Measurements from ENCODE around the gene TET2. TPM values are rescaled to one million over a fixed set of nuclear protein-coding genes. Genes with fewer than 3 reads are reported as not detected.

Gene TET2
- total and polyA plus RNA-seq, 2 of the 4 experiments (the other 2 are of a cell fraction): 5.6 to 25.3 TPM

DNA sequence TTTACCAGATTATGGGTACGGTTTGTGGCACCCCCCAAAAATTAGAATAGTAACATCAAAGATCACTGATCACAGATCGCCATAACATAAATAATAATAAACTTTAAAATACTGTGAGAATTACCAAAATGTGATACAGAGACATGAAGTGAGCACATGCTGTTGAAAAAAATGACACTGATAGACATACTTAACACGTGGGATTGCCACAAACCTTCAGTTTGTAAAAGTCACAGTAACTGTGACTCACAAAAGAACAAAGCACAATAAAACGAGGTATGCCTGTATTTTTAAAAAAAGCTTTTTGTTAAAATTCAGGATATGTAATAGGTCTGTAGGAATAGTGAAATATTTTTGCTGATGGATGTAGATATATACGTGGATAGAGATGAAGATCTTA is 93.4 kb downstream of the TET2 start:
- peaks cover 18% of the 10 kb centered on the region for H3K36me3 ChIP-seq (ENCODE audit: control insufficient read depth, insufficient read depth, low read length)
- no peak overlapping the region for H3K23ac ChIP-seq (ENCODE audit: low read depth, low read length)
- TF ChIP-seq POLR2A (IDR thresholded peaks at IDR 0.05; ENCODE audit: low read depth, low read length) (no peak), USF2 (IDR thresholded peaks at IDR 0.05; ENCODE audit: low read depth, low read length) (no peak)
- no peak overlapping the region for H4K8ac ChIP-seq (ENCODE audit: low read depth in 2 of 2, low read length in 2 of 2)
- ChIA-PET POLR2A (ENCODE audit: unreplicated experiment) (no interaction called here), CTCF (no interaction called here)
- WGBS, 2 experiments (ENCODE audit: extremely low coverage in 2 of 2, insufficient read length in 1 of 2): no CpG with 5 or more reads among the region's 5 CpGs
- no peak overlapping the region for H4K5ac ChIP-seq (ENCODE audit: low read depth, low read length)
- in situ Hi-C loops (cut with MboI; ENCODE audit: low sequenced_read_pairs): no loop called here
- peaks cover 18 to 19% of the 10 kb centered on the region in 2 experiments for H3K79me1 ChIP-seq (ENCODE audit: low read depth in 1 of 2, low read length in 2 of 2)
- no peak overlapping the region for H3K4me2 ChIP-seq (ENCODE audit: low read depth, low read length)
- no peak overlapping the region for H2BK120ac ChIP-seq (ENCODE audit: low read depth, low read length)
- no peak overlapping the region for H2AK5ac ChIP-seq (ENCODE audit: low read depth, low read length)
- H2BK20ac ChIP-seq (ENCODE audit: low read depth, low read length): no peak overlapping the region
- H3K18ac ChIP-seq (ENCODE audit: low read depth, low read length): no peak overlapping the region
- no peaks in the 10 kb centered on the region for H3K27me3 ChIP-seq (ENCODE audit: control insufficient read depth, insufficient read depth, low read length)
- no peak overlapping the region for H2BK5ac ChIP-seq (ENCODE audit: low read depth, low read length, poor library complexity, severe bottlenecking)
- no peak overlapping the region for H3K4me3 ChIP-seq (ENCODE audit: insufficient read depth, low read depth, low read length)
- no peaks in the 10 kb centered on the region for H4K20me1 ChIP-seq (ENCODE audit: insufficient read depth, low read length)
- dilution Hi-C loops (cut with HindIII; ENCODE audit: low sequenced_read_pairs, unreplicated experiment): no loop called here
- no peak overlapping the region for H4K91ac ChIP-seq (ENCODE audit: insufficient read depth, low read depth, low read length)
- H3K27ac ChIP-seq (ENCODE audit: insufficient read depth, low read length): no peak overlapping the region
- H3K4ac ChIP-seq (ENCODE audit: low read depth, low read length): no peak overlapping the region
- no peaks in the 10 kb centered on the region for H3K9me3 ChIP-seq (ENCODE audit: control insufficient read depth, insufficient read depth, low read length)
- H2BK15ac ChIP-seq (ENCODE audit: low read depth, low read length): no peak overlapping the region
- DNase-seq (no peak), ATAC-seq (ENCODE audit: low read depth) (no peak)
- no peaks in the 10 kb centered on the region for H3K4me1 ChIP-seq (ENCODE audit: control insufficient read depth, insufficient read depth, low read length)
- H3K9me1 ChIP-seq (ENCODE audit: insufficient read depth, low read length): peaks cover 3% of the 10 kb centered on the region; the same call in 1 of the 2 replicates
- no peak overlapping the region for H3K14ac ChIP-seq (replicated peaks; ENCODE audit: low read depth, low read length)
- H3K9ac ChIP-seq (ENCODE audit: low read depth, low read length): no peak overlapping the region
- no TSS peak for BruUV-seq (replicated peaks)
- intact Hi-C loops (cut with micrococcal nuclease): no loop called here
- no peak overlapping the region for H2AFZ ChIP-seq (replicated peaks; ENCODE audit: low read length, poor library complexity)
- no peak overlapping the region for H2AK9ac ChIP-seq (replicated peaks; ENCODE audit: low read depth, low read length, poor library complexity)
- H3K56ac ChIP-seq (ENCODE audit: extremely low read depth, insufficient read depth, low read length): no peak overlapping the region
